Stimulated activated CD8-positive, alpha-beta memory T cell treated with anti-CD3 and anti-CD28 coated beads, Interleukin-7, amount 100 ng/mL, for 4 hours (primary cell): ENCODE data around the gene SLC34A3.

Experiments used
- DNase-seq, 2 donors: peaks; one replicate each; pipeline ENCODE4 v3.0.0-alpha.2; 2020; ENCODE audit warnings: low read depth in 2 of 2

SLC34A3 gene

GRCh38 chr9:137217276-137218211 lies 13.2 kb upstream of the SLC34A3 start:
- DNase-seq = no peak

GRCh38 chr9:137218212-137218753 lies 12.4 kb upstream of the SLC34A3 start:
- no peak for DNase-seq

GRCh38 chr9:137218754-137219271 lies 11.9 kb upstream of the SLC34A3 start:
- no peak for DNase-seq

GRCh38 chr9:137219757-137220316 lies 10.9 kb upstream of the SLC34A3 start:
- DNase-seq = no peak

GRCh38 chr9:137220317-137221094 lies 10.2 kb upstream of the SLC34A3 start:
- DNase-seq = no peak

- DNase-seq = no peak
These were observed 9.6 kb upstream of the SLC34A3 start for GRCh38 chr9:137221095-137221505.

- DNase-seq = no peak
These were observed 9.1 kb upstream of the SLC34A3 start for GRCh38 chr9:137221506-137222111.

GRCh38 chr9:137222190-137223077 lies 8.3 kb upstream of the SLC34A3 start, which contains the start of gene RNF208:
Gene RNF208 (minus strand): TSS chr9:137222240. CDS start chr9:137221212, 1,028 bp downstream.
- no peak for DNase-seq

- peak; percentile 97 to 99 for DNase-seq
These were observed 7.4 kb upstream of the SLC34A3 start for GRCh38 chr9:137223078-137223970.

- no peak for DNase-seq
These were observed 5.6 kb upstream of the SLC34A3 start, which contains the start of gene CYSRT1 for GRCh38 chr9:137224830-137225694. Gene CYSRT1 (plus strand): TSS chr9:137225174. CDS start chr9:137225622, 448 bp downstream.

- no peak for DNase-seq
These were observed 4.9 kb upstream of the SLC34A3 start for GRCh38 chr9:137225699-137226331.

GRCh38 chr9:137226338-137227053 lies 4.2 kb upstream of the SLC34A3 start:
- DNase-seq = no peak

GRCh38 chr9:137227054-137227852 lies 3.4 kb upstream of the SLC34A3 start, which contains the start of gene RNF224:
Gene RNF224 (plus strand): TSS chr9:137227502. CDS start chr9:137228336, 834 bp downstream.
- peak; percentile 59 to 70 for DNase-seq

GRCh38 chr9:137227853-137228505 lies 2.7 kb upstream of the SLC34A3 start:
- DNase-seq = no peak

GRCh38 chr9:137228506-137228967 lies 2.2 kb upstream of the SLC34A3 start:
- no peak for DNase-seq
